C4-2B (cell line): ENCODE data around the gene TEX11.
"Not testable (repeated sequence)": the region's sequence is repeated elsewhere in the genome, so short reads cannot be mapped to it uniquely, and the experiment has no call there.

Experiments used
- H3K27ac ChIP-seq: fragments of 450-650 bp; 2 replicates; pipeline ENCODE4 v1.5.1; 2017
- CTCF ChIP-seq: fragments of 450-650 bp; conservative IDR thresholded peaks from 2 replicates; pipeline ENCODE4 v1.5.1; 2017; ENCODE audit warnings: mild to moderate bottlenecking
- ZFX ChIP-seq: fragments of 450-650 bp; IDR thresholded peaks from 2 replicates; pipeline ENCODE4 v1.6.1; 2017

The TEX11 gene

GRCh38 chrX:70669120-70669519 is 239.4 kb downstream of the TEX11 start:
- TF ChIP-seq ZFX (no peak), CTCF (no peak)
- no peak overlapping the region for H3K27ac ChIP-seq

- no peak overlapping the region for H3K27ac ChIP-seq
- TF ChIP-seq CTCF = peak; percentile 54
- TF ChIP-seq ZFX = no peak
Observed at GRCh38 chrX:70664726-70665125, 243.8 kb downstream of the TEX11 start.

GRCh38 chrX:70661124-70661523 is 247.4 kb downstream of the TEX11 start:
- H3K27ac ChIP-seq = not testable (repeated sequence)

- not testable (repeated sequence) for H3K27ac ChIP-seq
Observed at GRCh38 chrX:70657546-70657945, 251.0 kb downstream of the TEX11 start.

GRCh38 chrX:70656304-70656703 is 252.2 kb downstream of the TEX11 start:
- H3K27ac ChIP-seq = no peak overlapping the region
- no peak for TF ChIP-seq ZFX
- TF ChIP-seq CTCF = no peak

GRCh38 chrX:70647910-70648309 is 260.6 kb downstream of the TEX11 start:
- not testable (repeated sequence) for H3K27ac ChIP-seq

- no peak for TF ChIP-seq ZFX
- no peak for TF ChIP-seq CTCF
- no peak overlapping the region for H3K27ac ChIP-seq
Observed at GRCh38 chrX:70636218-70636617, 272.3 kb downstream of the TEX11 start.

- no peak overlapping the region for H3K27ac ChIP-seq
- TF ChIP-seq CTCF (no peak), ZFX (no peak)
Observed at GRCh38 chrX:70635669-70636068, 272.8 kb downstream of the TEX11 start.

- no peak for TF ChIP-seq ZFX
- TF ChIP-seq CTCF = no peak
- no peak overlapping the region for H3K27ac ChIP-seq
Observed at GRCh38 chrX:70635227-70635626, 273.3 kb downstream of the TEX11 start.
